Measurements from ENCODE around the gene VAT1L.

GRCh38 chr16:78022347-78023060 lies 234.1 kb downstream of the VAT1L start, which contains the start of gene CLEC3A:
- TF ChIP-seq CTCF (IDR thresholded peaks at IDR 0.05) (no peak), POLR2A (IDR thresholded peaks at IDR 0.05) (no peak)

Measured in prostate gland (tissue), 2 donors.